HUES48 (cell line): ENCODE data around the gene LHFPL3.
A peak's percentile ranks its signal among the peaks of the same experiment; 100 is the strongest.

Experiments used
- H3K27ac ChIP-seq: one replicate; pipeline ENCODE4 v1.7.0; 2013; ENCODE audit warnings: low read depth, low read length, inconsistent platforms
- H3K27me3 ChIP-seq: 2 replicates; pipeline ENCODE4 v1.6.1; 2013; ENCODE audit warnings: mild to moderate bottlenecking, low read length; ENCODE audit not compliant: control insufficient read depth, insufficient read depth
- H3K36me3 ChIP-seq: 2 replicates; pipeline ENCODE4 v1.6.1; 2013; ENCODE audit warnings: low read length; ENCODE audit not compliant: control insufficient read depth, insufficient read depth
- H3K4me1 ChIP-seq: 2 replicates; pipeline ENCODE4 v1.6.1; 2013; ENCODE audit warnings: mild to moderate bottlenecking, low read length; ENCODE audit not compliant: control insufficient read depth, insufficient read depth
- H3K4me3 ChIP-seq: 2 replicates; pipeline ENCODE4 v1.5.1; 2013; ENCODE audit warnings: mild to moderate bottlenecking, low read depth, low read length
- H3K9ac ChIP-seq: 2 replicates; pipeline ENCODE4 v1.6.1; 2013; ENCODE audit warnings: mild to moderate bottlenecking, low read depth, low read length, moderate library complexity
- H3K9me3 ChIP-seq: 2 replicates; pipeline ENCODE4 v1.6.1; 2013; ENCODE audit warnings: low read length; ENCODE audit not compliant: control insufficient read depth, insufficient read depth

Gene LHFPL3

GRCh38 chr7:104945599-104945956, 617.2 kb downstream of the LHFPL3 start:
- H3K4me1 ChIP-seq: peaks cover 9% of the 10 kb centered on the region; the same call in 1 of the 2 replicates
- no peaks in the 10 kb centered on the region for H3K9me3 ChIP-seq
- H3K36me3 ChIP-seq: no peaks in the 10 kb centered on the region
- no peak overlapping the region for H3K4me3 ChIP-seq
- no peaks in the 10 kb centered on the region for H3K27me3 ChIP-seq
- H3K27ac ChIP-seq: peak overlapping the region; percentile 83
- H3K9ac ChIP-seq: 0 out of 2 replicates have a peak overlapping the region, but pooled peaks have one; percentile 1

GRCh38 chr7:104946338-104946737, 617.9 kb downstream of the LHFPL3 start:
- H3K36me3 ChIP-seq: no peaks in the 10 kb centered on the region
- H3K9me3 ChIP-seq: no peaks in the 10 kb centered on the region
- H3K27ac ChIP-seq: no peak overlapping the region
- H3K4me3 ChIP-seq: no peak overlapping the region
- peaks cover 9% of the 10 kb centered on the region; the same call in 1 of the 2 replicates for H3K4me1 ChIP-seq
- no peaks in the 10 kb centered on the region for H3K27me3 ChIP-seq
- no peak overlapping the region for H3K9ac ChIP-seq

GRCh38 chr7:104950006-104950405, 621.6 kb downstream of the LHFPL3 start:
- no peak overlapping the region for H3K4me3 ChIP-seq
- no peaks in the 10 kb centered on the region for H3K36me3 ChIP-seq
- H3K4me1 ChIP-seq: 0 out of 2 replicates have a peak, but pooled peaks cover 5% of the 10 kb centered on the region
- no peak overlapping the region for H3K9ac ChIP-seq
- H3K27ac ChIP-seq: no peak overlapping the region
- H3K27me3 ChIP-seq: no peaks in the 10 kb centered on the region
- no peaks in the 10 kb centered on the region for H3K9me3 ChIP-seq

GRCh38 chr7:104950754-104951153, 622.4 kb downstream of the LHFPL3 start:
- Histone ChIP-seq H3K4me1 (no peaks in the 10 kb centered on the region), H3K4me3 (no peak overlapping the region), H3K9ac (no peak overlapping the region), H3K36me3 (no peaks in the 10 kb centered on the region), H3K9me3 (no peaks in the 10 kb centered on the region), H3K27me3 (no peaks in the 10 kb centered on the region), H3K27ac (no peak overlapping the region)

- H3K9ac ChIP-seq: no peak overlapping the region
- no peaks in the 10 kb centered on the region for H3K27me3 ChIP-seq
- no peaks in the 10 kb centered on the region for H3K36me3 ChIP-seq
- no peak overlapping the region for H3K27ac ChIP-seq
- H3K9me3 ChIP-seq: no peaks in the 10 kb centered on the region
- no peaks in the 10 kb centered on the region for H3K4me1 ChIP-seq
- H3K4me3 ChIP-seq: no peak overlapping the region
Observed at GRCh38 chr7:104951546-104951945, 623.1 kb downstream of the LHFPL3 start.

GRCh38 chr7:104955276-104955675, 626.9 kb downstream of the LHFPL3 start:
- H3K9me3 ChIP-seq: no peaks in the 10 kb centered on the region
- H3K36me3 ChIP-seq: no peaks in the 10 kb centered on the region
- no peaks in the 10 kb centered on the region for H3K27me3 ChIP-seq
- no peak overlapping the region for H3K27ac ChIP-seq
- H3K9ac ChIP-seq: no peak overlapping the region
- no peak overlapping the region for H3K4me3 ChIP-seq
- no peaks in the 10 kb centered on the region for H3K4me1 ChIP-seq
